GM10847 (cell line): Measurements from ENCODE around the gene NUDT22.

ENCODE experiments used
- POLR2A ChIP-seq: IDR thresholded peaks from 2 replicates; pipeline ENCODE4 v1.6.1; 2011; ENCODE audit not compliant: insufficient read length; ENCODE audit errors: extremely low read depth

Gene NUDT22

DNA sequence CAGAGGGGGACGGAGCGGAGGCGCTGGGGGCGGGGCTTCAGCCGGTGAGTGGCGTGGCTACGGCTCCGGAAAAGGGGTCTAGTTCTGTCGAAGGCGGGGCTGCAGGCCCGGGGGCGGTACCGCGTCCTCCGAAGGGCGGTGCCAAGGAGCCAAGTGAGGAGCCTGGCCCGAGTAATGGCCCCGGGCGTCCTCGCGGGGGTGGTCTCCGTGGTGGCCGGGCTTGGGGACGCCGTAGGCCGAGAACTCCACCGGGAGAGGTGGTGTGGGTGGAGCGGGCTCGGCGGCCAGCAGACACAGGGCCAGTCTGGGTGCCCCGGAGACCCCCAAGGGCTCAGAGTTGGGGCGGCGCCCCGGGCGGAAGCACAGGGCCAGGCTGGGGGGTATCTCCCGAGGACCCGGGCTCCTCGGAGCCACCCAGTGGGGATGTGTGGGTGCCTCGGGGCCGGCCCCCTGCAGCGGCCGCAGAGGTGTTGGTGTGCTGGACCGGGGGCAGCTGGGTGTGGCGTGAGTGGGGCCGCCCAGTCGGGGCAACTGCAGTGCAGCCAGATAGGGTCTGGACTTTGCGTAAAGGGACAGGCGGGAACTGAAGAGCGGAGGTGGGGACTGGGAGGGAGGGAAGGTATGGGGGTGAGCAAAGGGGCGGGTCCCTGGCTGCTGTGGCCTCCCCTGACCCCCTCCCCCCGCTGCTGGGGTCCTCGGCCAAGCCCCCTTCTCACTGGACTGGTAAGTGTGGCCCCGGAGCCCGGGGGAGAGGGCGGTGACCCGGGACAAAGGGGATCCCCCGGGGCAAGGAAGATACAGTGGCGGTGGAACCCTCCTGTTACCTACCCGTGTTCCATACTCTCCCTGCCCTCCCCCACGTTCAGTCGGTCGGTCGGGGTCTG is 15.7 kb downstream of the NUDT22 start:
- TF ChIP-seq POLR2A: peak; percentile 79

- TF ChIP-seq POLR2A: no peak
These were observed 17.3 kb downstream of the NUDT22 start for GRCh38 chr11:64243236-64243854.

GRCh38 chr11:64244107-64244506 is 18.0 kb downstream of the NUDT22 start:
- no peak for TF ChIP-seq POLR2A

- TF ChIP-seq POLR2A: no peak
These were observed 18.9 kb downstream of the NUDT22 start for GRCh38 chr11:64244966-64245365.

DNA sequence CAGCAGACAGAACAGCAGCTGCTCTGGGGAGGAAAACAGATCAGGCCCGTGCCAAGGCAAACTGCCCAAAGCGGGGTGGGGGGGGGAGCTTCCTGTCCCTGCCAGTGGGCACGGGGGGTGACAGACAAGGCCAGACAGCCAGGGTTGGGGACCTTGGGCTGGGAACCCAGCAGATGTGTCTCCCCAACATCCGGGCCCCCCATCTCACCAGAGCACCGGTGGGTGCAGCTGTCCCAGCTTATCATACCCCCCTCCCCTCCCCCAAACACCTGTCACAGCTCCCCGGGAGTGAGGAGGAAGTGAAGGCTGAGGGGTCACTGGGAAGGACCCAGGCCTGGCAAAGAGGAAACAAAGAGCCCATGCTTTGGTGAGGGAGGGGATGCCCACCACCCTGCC is 19.3 kb downstream of the NUDT22 start:
- no peak for TF ChIP-seq POLR2A

DNA sequence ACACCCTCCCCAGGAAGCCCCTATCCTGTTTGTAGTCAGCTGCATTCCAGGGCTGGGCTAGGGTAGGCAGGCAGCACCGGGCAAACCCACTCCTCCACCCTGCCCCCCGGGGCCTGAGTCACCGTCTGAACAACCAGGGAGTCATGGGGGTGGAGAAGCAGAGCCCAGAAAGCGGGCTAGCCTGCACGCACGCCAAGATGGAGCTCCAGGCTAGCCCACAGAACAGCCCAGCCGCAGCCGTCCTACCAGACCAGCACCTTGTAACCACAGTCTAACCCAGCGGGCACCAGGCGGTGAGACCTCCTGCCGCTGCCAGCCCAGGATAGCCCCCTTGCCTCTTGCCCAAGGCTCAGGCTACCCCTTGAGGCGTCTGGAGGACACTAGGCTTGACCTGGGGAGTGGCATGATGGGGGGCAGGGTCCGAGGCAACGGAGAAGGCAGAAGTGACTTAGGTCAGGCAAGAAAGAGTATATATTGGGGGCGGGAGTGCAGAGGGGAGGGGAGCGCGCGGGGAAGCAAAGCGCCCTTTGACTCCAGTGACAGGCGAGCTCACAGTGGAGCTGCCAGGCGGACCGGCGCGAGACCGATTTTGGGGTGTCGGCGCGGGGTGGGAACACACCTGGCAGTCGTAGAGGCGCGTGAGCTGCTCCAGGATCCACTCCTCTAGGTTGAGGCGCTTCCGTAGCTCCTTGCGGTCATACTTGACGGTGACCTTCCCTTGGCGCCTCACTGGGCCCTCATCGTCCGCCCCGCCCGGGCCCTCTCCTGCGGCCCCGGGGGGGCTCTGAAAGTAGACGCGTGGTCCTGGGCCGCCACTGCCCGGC is 19.9 kb downstream of the NUDT22 start:
- peak; percentile 26 for TF ChIP-seq POLR2A

DNA sequence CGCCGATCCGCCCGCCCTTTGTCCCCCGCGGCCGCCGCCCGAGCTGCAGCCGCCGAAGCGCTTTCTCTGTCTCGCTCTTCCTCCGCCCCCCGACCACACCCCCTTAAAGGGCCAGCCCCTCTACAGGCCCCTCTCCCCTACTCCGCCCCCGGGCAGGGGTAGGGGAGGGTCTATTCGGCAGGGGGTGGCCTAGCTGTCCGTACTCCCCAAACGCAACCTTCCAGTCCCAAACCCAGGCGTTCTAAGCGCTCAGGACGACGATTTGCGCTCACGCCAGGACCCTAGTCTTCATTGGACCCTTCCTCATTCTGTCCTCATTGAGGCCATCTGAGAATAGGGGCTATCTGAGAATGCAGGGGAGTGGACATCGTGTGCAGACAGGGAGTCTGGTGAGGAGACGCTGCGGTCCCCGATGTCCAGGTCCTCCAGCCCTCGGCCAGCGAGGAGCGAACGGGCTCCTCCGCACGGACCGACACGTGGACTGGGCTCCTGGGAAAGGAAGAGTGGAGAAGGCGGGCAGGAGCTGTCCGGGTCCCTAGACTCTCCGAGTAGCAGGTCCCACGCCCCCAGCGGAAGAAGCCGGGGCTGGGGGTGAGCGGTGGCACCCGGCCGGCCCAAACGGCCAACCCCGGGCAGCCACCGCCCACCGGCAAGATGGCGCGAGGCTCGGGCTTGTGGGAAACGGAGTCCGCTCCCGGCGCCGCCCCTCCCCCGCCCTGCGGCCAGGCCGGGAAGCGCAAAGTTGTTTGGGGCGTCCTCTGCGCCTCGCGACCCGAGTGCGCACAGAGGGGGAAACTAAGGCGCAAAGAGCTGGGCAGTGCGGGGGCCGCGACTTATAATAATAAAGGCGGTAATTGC is 21.0 kb downstream of the NUDT22 start, which contains the start of gene PPP1R14B:
Gene PPP1R14B (minus strand): TSS at position 73 of the 858 bp plus-strand sequence. CDS start 270 bp downstream, outside the sequence.
- no peak for TF ChIP-seq POLR2A

DNA sequence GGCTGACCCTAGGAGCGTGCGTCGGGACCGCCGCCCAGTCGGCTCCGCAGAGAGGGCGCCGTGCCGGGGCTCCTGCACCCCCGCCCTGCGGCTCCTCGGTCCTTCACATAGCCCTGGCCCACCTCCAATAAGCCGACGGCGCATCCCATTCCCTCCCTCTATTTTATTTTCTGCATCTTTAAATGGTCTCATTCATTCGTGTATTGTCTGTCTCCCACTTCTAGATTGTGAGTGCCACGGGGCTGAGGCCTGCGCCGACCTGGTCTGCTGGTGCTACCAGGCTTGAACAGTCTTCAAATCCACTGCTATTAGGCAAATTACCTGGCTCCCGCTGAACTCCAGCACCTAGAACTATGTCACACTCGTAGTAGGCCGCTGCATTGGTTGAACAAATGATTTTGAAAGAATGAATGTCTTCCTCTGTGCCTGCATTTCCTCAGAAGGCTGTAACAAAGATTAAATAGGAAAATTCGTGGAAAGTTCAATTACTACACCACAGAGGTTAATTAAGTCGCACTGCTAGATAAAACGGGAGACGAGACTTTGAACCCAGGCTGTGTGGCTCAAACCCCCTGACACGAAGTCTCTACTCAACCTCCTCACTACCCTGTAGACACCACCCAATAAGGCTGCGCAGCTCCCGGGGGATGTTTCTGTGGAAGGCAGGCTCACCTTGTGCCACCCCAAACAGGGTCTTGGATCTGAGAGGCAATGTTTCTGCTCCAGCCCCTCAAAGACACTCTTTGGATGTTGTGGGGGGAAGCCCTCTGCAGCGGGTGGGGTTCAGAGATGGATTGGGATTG is 21.9 kb downstream of the NUDT22 start:
- TF ChIP-seq POLR2A: no peak

- no peak for TF ChIP-seq POLR2A
These were observed 22.5 kb downstream of the NUDT22 start for GRCh38 chr11:64248578-64248977.

- no peak for TF ChIP-seq POLR2A
These were observed 23.0 kb downstream of the NUDT22 start for GRCh38 chr11:64249038-64249437.

- TF ChIP-seq POLR2A: no peak
These were observed 23.7 kb downstream of the NUDT22 start for GRCh38 chr11:64249563-64250414.

DNA sequence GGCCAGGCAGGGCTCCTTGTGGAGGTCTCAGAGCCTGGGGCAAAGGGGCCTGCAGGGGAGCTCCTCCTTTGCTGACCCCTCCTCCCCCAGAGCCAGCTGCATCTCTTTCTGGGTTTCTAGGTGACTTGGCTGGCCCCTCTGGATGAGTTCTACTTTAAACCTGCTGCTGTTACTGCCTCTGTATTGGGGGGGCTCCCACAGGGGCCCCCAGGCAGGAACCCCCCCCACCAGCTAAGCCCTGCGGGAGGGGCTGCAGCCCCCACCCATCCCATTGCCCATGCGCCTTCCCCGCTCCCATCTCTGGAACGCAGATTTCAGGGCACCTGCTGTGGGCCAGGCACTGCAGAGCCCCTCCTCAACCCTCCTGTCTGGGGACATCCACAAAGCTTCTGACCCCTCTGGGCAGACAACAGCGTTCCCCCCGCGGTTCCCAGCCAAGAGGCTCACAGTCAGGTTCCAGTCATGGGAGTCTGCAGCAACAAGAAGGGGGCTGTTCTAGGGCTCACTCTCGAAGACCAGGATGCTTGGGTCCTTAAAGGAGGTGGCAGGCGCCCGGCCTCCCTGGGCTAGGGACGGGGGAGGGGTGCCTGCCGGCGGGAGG is 24.4 kb downstream of the NUDT22 start:
- TF ChIP-seq POLR2A: no peak
